Osteoblast (primary cell): Measurements from ENCODE around the gene PARD3B. TPM values are rescaled to one million over a fixed set of nuclear protein-coding genes. Genes with fewer than 3 reads are reported as not detected.
A peak's percentile ranks its signal among the peaks of the same experiment; 100 is the strongest.

Experiments used
- DNase-seq: peaks from one replicate; pipeline ENCODE4 v3.0.0; 2011; ENCODE audit warnings: low spot score, mixed read lengths; ENCODE audit not compliant: insufficient read length; ENCODE audit errors: missing footprints
- H2AFZ ChIP-seq: 2 replicates; pipeline ENCODE4 v1.6.0; 2011; ENCODE audit warnings: mild to moderate bottlenecking, low read length
- H3K27ac ChIP-seq: 2 replicates; pipeline ENCODE4 v1.5.1; 2011; ENCODE audit warnings: mild to moderate bottlenecking, low read depth, low read length, moderate library complexity
- H3K27me3 ChIP-seq: 2 replicates; pipeline ENCODE4 v1.6.0; 2012; ENCODE audit warnings: mild to moderate bottlenecking, control low read depth, inconsistent platforms, low read length, moderate library complexity; ENCODE audit not compliant: insufficient read depth
- H3K36me3 ChIP-seq: 2 replicates; pipeline ENCODE4 v1.5.1; 2011; ENCODE audit warnings: mild to moderate bottlenecking, low read length, control low read depth, moderate library complexity; ENCODE audit not compliant: insufficient read depth
- H3K4me1 ChIP-seq: 2 replicates; pipeline ENCODE4 v1.5.1; 2011; ENCODE audit warnings: mild to moderate bottlenecking, low read length, control low read depth, moderate library complexity; ENCODE audit not compliant: insufficient read depth
- H3K4me2 ChIP-seq: 2 replicates; pipeline ENCODE4 v1.6.0; 2011; ENCODE audit warnings: mild to moderate bottlenecking, low read length; ENCODE audit not compliant: insufficient read depth
- H3K4me3 ChIP-seq: fragments of 200-600 bp; sonication (generic); 3 replicates; pipeline ENCODE4 v1.5.1; 2012; ENCODE audit warnings: mild to moderate bottlenecking, low read length, inconsistent platforms; ENCODE audit not compliant: insufficient read depth
- H3K79me2 ChIP-seq: 2 replicates; pipeline ENCODE4 v1.6.0; 2012; ENCODE audit warnings: mild to moderate bottlenecking, low read length, control low read depth, inconsistent platforms; ENCODE audit not compliant: insufficient read depth
- H3K9me3 ChIP-seq: 2 replicates; pipeline ENCODE4 v1.5.1; 2011; ENCODE audit warnings: low read depth, low read length, control low read depth
- H4K20me1 ChIP-seq: 2 replicates; pipeline ENCODE4 v1.6.0; 2012; ENCODE audit warnings: mild to moderate bottlenecking, low read length, control low read depth; ENCODE audit not compliant: insufficient read depth
- CTCF ChIP-seq: IDR thresholded peaks from 2 replicates; pipeline ENCODE4 v1.5.1; 2011; ENCODE audit warnings: mild to moderate bottlenecking, low read depth, low read length, moderate library complexity; ENCODE audit errors: extremely low read depth
- total RNA-seq: library from RNA; depleted of rRNA; stranded (reverse); fragments of >200 nt; gene quantifications from 2 replicates; pipeline ENCODE4 v1.2.3, GENCODE V29; 2012

The PARD3B gene
- total RNA-seq, 1 donor = 22.4 TPM

DNA sequence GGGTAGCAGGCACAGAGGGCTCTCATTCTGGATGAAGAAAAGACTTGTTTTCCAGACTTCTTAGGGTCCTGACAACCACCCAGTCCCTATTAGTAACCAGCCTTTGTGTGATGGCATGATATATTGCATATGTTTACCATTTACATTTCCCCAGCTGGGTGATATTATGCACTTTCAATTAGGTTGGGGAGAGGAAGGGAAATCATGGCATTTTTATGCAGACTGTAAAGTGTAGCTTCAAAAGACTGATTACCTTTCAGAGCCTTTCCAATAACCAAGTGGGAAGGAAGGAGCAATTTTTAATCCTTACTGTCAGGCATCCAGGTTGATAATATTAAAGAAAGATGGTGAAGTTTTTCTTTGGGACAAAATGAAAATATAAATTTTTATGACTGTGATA is 896.2 kb downstream of the PARD3B start:
- no peak for TF ChIP-seq CTCF
- H2AFZ ChIP-seq = no peak overlapping the region
- H3K27me3 ChIP-seq = no peaks in the 10 kb centered on the region
- H3K27ac ChIP-seq = no peak overlapping the region
- H3K4me2 ChIP-seq = no peak overlapping the region
- no peaks in the 10 kb centered on the region for H3K36me3 ChIP-seq
- no peaks in the 10 kb centered on the region for H3K9me3 ChIP-seq
- no peak overlapping the region for H3K4me3 ChIP-seq
- H3K79me2 ChIP-seq = no peaks in the 10 kb centered on the region
- DNase-seq = no peak
- no peaks in the 10 kb centered on the region for H3K4me1 ChIP-seq
- no peaks in the 10 kb centered on the region for H4K20me1 ChIP-seq

DNA sequence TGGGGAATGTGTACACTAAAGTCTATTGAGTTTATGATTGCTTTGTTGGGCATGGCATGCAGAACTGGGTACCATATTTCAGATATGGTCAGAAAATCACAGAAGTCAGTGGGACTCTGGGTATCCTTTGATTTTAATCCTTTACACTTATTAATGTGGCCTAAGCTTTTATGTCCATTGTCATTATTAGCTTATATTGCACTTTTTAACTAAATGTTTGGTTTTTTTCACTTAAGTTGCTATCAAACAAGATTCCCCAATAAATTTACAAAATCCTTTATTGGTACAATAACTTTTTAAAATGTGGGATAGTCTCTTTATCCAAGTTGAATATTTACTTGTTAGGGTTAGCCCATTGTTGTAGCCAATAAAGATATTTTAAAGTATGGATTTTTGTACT is 902.9 kb downstream of the PARD3B start:
- H3K27me3 ChIP-seq = no peaks in the 10 kb centered on the region
- H3K36me3 ChIP-seq = no peaks in the 10 kb centered on the region
- no peaks in the 10 kb centered on the region for H4K20me1 ChIP-seq
- no peaks in the 10 kb centered on the region for H3K9me3 ChIP-seq
- no peaks in the 10 kb centered on the region for H3K79me2 ChIP-seq
- no peak overlapping the region for H3K4me3 ChIP-seq
- no peaks in the 10 kb centered on the region for H3K4me1 ChIP-seq
- no peak overlapping the region for H2AFZ ChIP-seq
- no peak overlapping the region for H3K4me2 ChIP-seq
- H3K27ac ChIP-seq = no peak overlapping the region
- DNase-seq = no peak
- no peak for TF ChIP-seq CTCF

- DNase-seq = peak; percentile 30
- no peaks in the 10 kb centered on the region for H4K20me1 ChIP-seq
- H3K79me2 ChIP-seq = no peaks in the 10 kb centered on the region
- TF ChIP-seq CTCF = no peak
- H3K9me3 ChIP-seq = no peaks in the 10 kb centered on the region
- no peak overlapping the region for H2AFZ ChIP-seq
- H3K4me1 ChIP-seq = no peaks in the 10 kb centered on the region
- H3K27me3 ChIP-seq = no peaks in the 10 kb centered on the region
- H3K36me3 ChIP-seq = no peaks in the 10 kb centered on the region
- no peak overlapping the region for H3K4me2 ChIP-seq
- H3K27ac ChIP-seq = no peak overlapping the region
- no peak overlapping the region for H3K4me3 ChIP-seq
Observed at GRCh38 chr2:205451901-205452512, 906.7 kb downstream of the PARD3B start.

GRCh38 chr2:205453202-205453601 is 907.9 kb downstream of the PARD3B start:
- Histone ChIP-seq H3K4me1 (no peaks in the 10 kb centered on the region), H3K27me3 (no peaks in the 10 kb centered on the region), H3K9me3 (no peaks in the 10 kb centered on the region), H3K79me2 (no peaks in the 10 kb centered on the region), H3K27ac (no peak overlapping the region), H3K36me3 (no peaks in the 10 kb centered on the region), H4K20me1 (no peaks in the 10 kb centered on the region), H2AFZ (no peak overlapping the region), H3K4me3 (no peak overlapping the region), H3K4me2 (no peak overlapping the region)
- no peak for TF ChIP-seq CTCF
- no peak for DNase-seq
